CD8-positive, alpha-beta memory T cell (primary cell): ENCODE measurements around the gene PPM1B. TPM values are rescaled to one million over a fixed set of nuclear protein-coding genes. Genes with fewer than 3 reads are reported as not detected.
A peak's percentile ranks its signal among the peaks of the same experiment; 100 is the strongest.

Experiments
- CTCF ChIA-PET: fragments of 350-600 bp; sonication (Branson Sonifier 250); formaldehyde crosslinking; loops from one replicate; lab custom pipeline; 2021; ENCODE audit warnings: antibody characterized with exemption; lab: Charles Lee
- POLR2A ChIA-PET: fragments of 350-600 bp; sonication (Branson Sonifier 250); formaldehyde crosslinking; loops from one replicate; lab custom pipeline; 2021; ENCODE audit warnings: antibody characterized with exemption; lab: Charles Lee
- DNase-seq, 5 donors: peaks; one replicate each; pipeline versions ENCODE4 v3.0.0 to v3.0.0-alpha.2; 2020 to 2022; ENCODE audit warnings: mixed read lengths in 1 of 5
- H3K27ac ChIP-seq: one replicate; pipeline ENCODE4 v1.7.0; 2013; ENCODE audit warnings: low read depth, mild to moderate bottlenecking, low read length, moderate library complexity
- H3K27me3 ChIP-seq: 2 replicates; pipeline ENCODE4 v1.7.0; 2013; ENCODE audit warnings: low read length, mild to moderate bottlenecking; ENCODE audit not compliant: insufficient read depth, poor library complexity, severe bottlenecking
- H3K36me3 ChIP-seq: 2 replicates; pipeline ENCODE4 v1.7.0; 2013; ENCODE audit warnings: mild to moderate bottlenecking, low read length, moderate library complexity; ENCODE audit not compliant: insufficient read depth
- H3K4me1 ChIP-seq: 2 replicates; pipeline ENCODE4 v1.7.0; 2013; ENCODE audit warnings: mild to moderate bottlenecking, low read length, moderate library complexity; ENCODE audit not compliant: insufficient read depth
- H3K4me3 ChIP-seq: 2 replicates; pipeline ENCODE4 v1.7.0; 2013; ENCODE audit warnings: mild to moderate bottlenecking, low read length
- H3K9me3 ChIP-seq: 2 replicates; pipeline ENCODE4 v1.7.0; 2013; ENCODE audit warnings: mild to moderate bottlenecking, low read length
- H3K27ac Mint-ChIP-seq, 8 donors: one replicate each; pipeline ENCODE4 v1.8.0; 2020 to 2021; ENCODE audit warnings: mixed read lengths in 8 of 8, mild to moderate bottlenecking in 6 of 8, inconsistent platforms in 3 of 8, moderate library complexity in 3 of 8
- H3K27me3 Mint-ChIP-seq, 2 donors: one replicate each; pipeline ENCODE4 v1.8.0; 2020 to 2021; ENCODE audit warnings: mixed read lengths in 2 of 2, mild to moderate bottlenecking in 1 of 2, moderate library complexity in 1 of 2
- H3K36me3 Mint-ChIP-seq, 3 donors: one replicate each; pipeline ENCODE4 v1.8.0; 2020 to 2021; ENCODE audit warnings: mixed read lengths in 3 of 3, inconsistent platforms in 1 of 3, mild to moderate bottlenecking in 1 of 3
- H3K4me1 Mint-ChIP-seq, 3 donors: one replicate each; pipeline ENCODE4 v1.8.0; 2020 to 2021; ENCODE audit warnings: mixed read lengths in 3 of 3, inconsistent platforms in 1 of 3, mild to moderate bottlenecking in 1 of 3
- H3K4me3 Mint-ChIP-seq, 7 donors: one replicate each; pipeline ENCODE4 v1.8.0; 2020 to 2021; ENCODE audit warnings: mixed read lengths in 7 of 7, mild to moderate bottlenecking in 6 of 7, moderate library complexity in 4 of 7, inconsistent platforms in 2 of 7
- H3K9me3 Mint-ChIP-seq, 5 donors: one replicate each; pipeline ENCODE4 v1.8.0; 2020 to 2022; ENCODE audit warnings: mixed read lengths in 5 of 5, mild to moderate bottlenecking in 3 of 5, moderate library complexity in 2 of 5, inconsistent platforms in 1 of 5
- polyA plus RNA-seq: library from polyadenylated mRNA; unstranded; fragments of 300-500 nt; fragmentation: Illumina TruSeq; gene quantifications from one replicate; pipeline ENCODE4 v1.2.3, GENCODE V29; 2021
- total RNA-seq, 2 experiments: library from RNA; stranded (reverse); gene quantifications; one replicate each; pipeline ENCODE4 v1.2.3, GENCODE V29; 2021

PPM1B gene
- total and polyA plus RNA-seq, 3 experiments from 2014 or later = 40.4 to 53.0 (median 41.1) TPM

- Mint-ChIP-seq H3K4me1 (peaks cover 0 to 3% (median 2%) of the 10 kb centered on the region in 3 donors), H3K27me3 (peaks cover 0 to 3% of the 10 kb centered on the region in 2 donors), H3K36me3 (peaks cover 0 to 1% (median 0%) of the 10 kb centered on the region in 3 donors), H3K27ac (no peak overlapping the region), H3K9me3 (no peaks in the 10 kb centered on the region), H3K4me3 (no peak overlapping the region)
- Histone ChIP-seq H3K27me3 (no peaks in the 10 kb centered on the region), H3K36me3 (no peaks in the 10 kb centered on the region), H3K9me3 (no peaks in the 10 kb centered on the region), H3K4me3 (no peak overlapping the region), H3K4me1 (no peaks in the 10 kb centered on the region), H3K27ac (no peak overlapping the region)
- DNase-seq = no peak
- CTCF ChIA-PET = no interaction called here
- POLR2A ChIA-PET = no interaction called here
Measured at GRCh38 chr2:44142306-44142705, 26.4 kb upstream of the PPM1B start.

- H3K9me3 Mint-ChIP-seq = no peaks in the 10 kb centered on the region
- no peak overlapping the region for H3K4me3 Mint-ChIP-seq
- no peaks in the 10 kb centered on the region for H3K9me3 ChIP-seq
- H3K4me1 Mint-ChIP-seq = peaks cover 0 to 3% (median 2%) of the 10 kb centered on the region in 3 donors
- peaks cover 0 to 3% of the 10 kb centered on the region in 2 donors for H3K27me3 Mint-ChIP-seq
- no peak for DNase-seq
- H3K4me1 ChIP-seq = no peaks in the 10 kb centered on the region
- POLR2A ChIA-PET = no interaction called here
- peaks cover 0 to 1% (median 0%) of the 10 kb centered on the region in 3 donors for H3K36me3 Mint-ChIP-seq
- CTCF ChIA-PET = no interaction called here
- no peak overlapping the region for H3K27ac ChIP-seq
- H3K27ac Mint-ChIP-seq = no peak overlapping the region
- no peaks in the 10 kb centered on the region for H3K27me3 ChIP-seq
- no peaks in the 10 kb centered on the region for H3K36me3 ChIP-seq
- no peak overlapping the region for H3K4me3 ChIP-seq
Measured at GRCh38 chr2:44143701-44144100, 25.0 kb upstream of the PPM1B start.

- H3K4me1 Mint-ChIP-seq = no peaks in the 10 kb centered on the region
- Histone ChIP-seq H3K27ac (no peak overlapping the region), H3K36me3 (no peaks in the 10 kb centered on the region), H3K9me3 (no peaks in the 10 kb centered on the region), H3K27me3 (no peaks in the 10 kb centered on the region), H3K4me1 (no peaks in the 10 kb centered on the region), H3K4me3 (no peak overlapping the region)
- POLR2A ChIA-PET = no interaction called here
- DNase-seq = no peak
- H3K27me3 Mint-ChIP-seq = peaks cover 3 to 9% of the 10 kb centered on the region in 2 donors
- CTCF ChIA-PET = no interaction called here
- no peaks in the 10 kb centered on the region for H3K9me3 Mint-ChIP-seq
- no peaks in the 10 kb centered on the region for H3K36me3 Mint-ChIP-seq
- H3K4me3 Mint-ChIP-seq = peak overlapping the region in 1 of 7 donors; percentile 69
- H3K27ac Mint-ChIP-seq = no peak overlapping the region
Measured at GRCh38 chr2:44148999-44149398, 19.7 kb upstream of the PPM1B start.

- ChIA-PET CTCF (interaction anchor here (0.6 to 1.1 kb wide), 3 partner anchors 8 to 86 kb away, joined by 3 read pairs; no protein-coding TSS in a partner anchor), POLR2A (no interaction called here)
- H3K36me3 ChIP-seq = no peaks in the 10 kb centered on the region
- no peak for DNase-seq
- no peak overlapping the region for H3K4me3 ChIP-seq
- H3K27ac ChIP-seq = no peak overlapping the region
- Mint-ChIP-seq H3K27me3 (peaks cover 3 to 9% of the 10 kb centered on the region in 2 donors), H3K36me3 (no peaks in the 10 kb centered on the region), H3K9me3 (no peaks in the 10 kb centered on the region), H3K4me1 (no peaks in the 10 kb centered on the region), H3K4me3 (no peak overlapping the region), H3K27ac (no peak overlapping the region)
- no peaks in the 10 kb centered on the region for H3K4me1 ChIP-seq
- H3K9me3 ChIP-seq = no peaks in the 10 kb centered on the region
- H3K27me3 ChIP-seq = no peaks in the 10 kb centered on the region
Measured at GRCh38 chr2:44150473-44150872, 18.2 kb upstream of the PPM1B start.

- Mint-ChIP-seq H3K27ac (no peak overlapping the region), H3K4me3 (no peak overlapping the region), H3K9me3 (no peaks in the 10 kb centered on the region), H3K27me3 (peaks cover 3 to 9% of the 10 kb centered on the region in 2 donors), H3K36me3 (no peaks in the 10 kb centered on the region), H3K4me1 (no peaks in the 10 kb centered on the region)
- CTCF ChIA-PET = no interaction called here
- no peak for DNase-seq
- Histone ChIP-seq H3K4me3 (no peak overlapping the region), H3K27ac (no peak overlapping the region), H3K4me1 (no peaks in the 10 kb centered on the region), H3K9me3 (no peaks in the 10 kb centered on the region), H3K27me3 (no peaks in the 10 kb centered on the region), H3K36me3 (no peaks in the 10 kb centered on the region)
- POLR2A ChIA-PET = no interaction called here
Measured at GRCh38 chr2:44152865-44153669, 15.6 kb upstream of the PPM1B start.

- Histone ChIP-seq H3K4me3 (no peak overlapping the region), H3K4me1 (no peaks in the 10 kb centered on the region), H3K36me3 (no peaks in the 10 kb centered on the region), H3K9me3 (no peaks in the 10 kb centered on the region), H3K27me3 (no peaks in the 10 kb centered on the region), H3K27ac (peak overlapping the region; percentile 2)
- Mint-ChIP-seq H3K36me3 (no peaks in the 10 kb centered on the region), H3K27me3 (peaks cover 0 to 2% of the 10 kb centered on the region in 2 donors), H3K9me3 (no peaks in the 10 kb centered on the region), H3K27ac (peak overlapping the region in 1 of 8 donors; percentile 63), H3K4me1 (no peaks in the 10 kb centered on the region), H3K4me3 (no peak overlapping the region)
- no peak for DNase-seq
- CTCF ChIA-PET = interaction anchor here (1.2 kb wide), 1 partner anchor 69 kb away, joined by 3 read pairs; no protein-coding TSS in a partner anchor
- POLR2A ChIA-PET = no interaction called here
Measured at GRCh38 chr2:44155666-44156446, 12.8 kb upstream of the PPM1B start.

GRCh38 chr2:44163777-44164176 is 4.9 kb upstream of the PPM1B start:
- ChIA-PET CTCF (interaction anchor here (1.5 kb wide), 1 partner anchor 43 kb away, joined by 3 read pairs; no protein-coding TSS in a partner anchor), POLR2A (no interaction called here)
- no peaks in the 10 kb centered on the region for H3K9me3 Mint-ChIP-seq
- peaks cover 8 to 10% (median 9%) of the 10 kb centered on the region in 3 donors for H3K4me1 Mint-ChIP-seq
- no peak overlapping the region for H3K27ac Mint-ChIP-seq
- H3K27me3 Mint-ChIP-seq = no peaks in the 10 kb centered on the region
- H3K4me1 ChIP-seq = peaks cover 4% of the 10 kb centered on the region
- peaks cover 0 to 8% (median 0%) of the 10 kb centered on the region in 3 donors for H3K36me3 Mint-ChIP-seq
- H3K36me3 ChIP-seq = no peaks in the 10 kb centered on the region
- no peak overlapping the region for H3K4me3 Mint-ChIP-seq
- no peak overlapping the region for H3K4me3 ChIP-seq
- DNase-seq = no peak
- no peaks in the 10 kb centered on the region for H3K9me3 ChIP-seq
- no peaks in the 10 kb centered on the region for H3K27me3 ChIP-seq
- H3K27ac ChIP-seq = no peak overlapping the region

- H3K36me3 ChIP-seq = no peaks in the 10 kb centered on the region
- no peak for DNase-seq
- ChIA-PET POLR2A (no interaction called here), CTCF (interaction anchor here (1.5 kb wide), 1 partner anchor 44 kb away, joined by 3 read pairs; no protein-coding TSS in a partner anchor)
- no peaks in the 10 kb centered on the region for H3K27me3 ChIP-seq
- no peak overlapping the region for H3K4me3 Mint-ChIP-seq
- no peak overlapping the region for H3K4me3 ChIP-seq
- peaks cover 0 to 13% (median 0%) of the 10 kb centered on the region in 3 donors for H3K36me3 Mint-ChIP-seq
- peak overlapping the region in 1 of 8 donors; percentile 27 for H3K27ac Mint-ChIP-seq
- no peaks in the 10 kb centered on the region for H3K9me3 ChIP-seq
- H3K27ac ChIP-seq = no peak overlapping the region
- H3K27me3 Mint-ChIP-seq = no peaks in the 10 kb centered on the region
- H3K9me3 Mint-ChIP-seq = no peaks in the 10 kb centered on the region
- peaks cover 4% of the 10 kb centered on the region for H3K4me1 ChIP-seq
- H3K4me1 Mint-ChIP-seq = peaks cover 8 to 10% (median 9%) of the 10 kb centered on the region in 3 donors
Measured at GRCh38 chr2:44164617-44165016, 4.1 kb upstream of the PPM1B start.
